KMS-11 (cell line): ENCODE results near the gene BHLHA15.
A peak's percentile ranks its signal among the peaks of the same experiment; 100 is the strongest.

ENCODE experiments used
- H2AFZ ChIP-seq: fragments of 200-600 bp; sonication (generic); 2 replicates; pipeline ENCODE4 v1.6.1; 2016; ENCODE audit warnings: antibody characterized with exemption, mixed run types, low read depth
- H3K27ac ChIP-seq: fragments of 200-600 bp; sonication (generic); 2 replicates; pipeline ENCODE4 v1.6.1; 2016; ENCODE audit warnings: mild to moderate bottlenecking, mixed run types
- H3K27me3 ChIP-seq: fragments of 200-600 bp; sonication (generic); 2 replicates; pipeline ENCODE4 v1.6.1; 2017; ENCODE audit warnings: mild to moderate bottlenecking, low read depth, mixed run types, moderate library complexity; ENCODE audit not compliant: insufficient read depth
- H3K36me3 ChIP-seq: fragments of 200-600 bp; sonication (generic); 2 replicates; pipeline ENCODE4 v1.6.1; 2017; ENCODE audit warnings: mild to moderate bottlenecking, mixed run types; ENCODE audit not compliant: insufficient read depth
- H3K4me1 ChIP-seq: fragments of 200-600 bp; sonication (generic); 2 replicates; pipeline ENCODE4 v1.6.1; 2016; ENCODE audit warnings: mild to moderate bottlenecking, low read depth, mixed run types; ENCODE audit not compliant: poor library complexity, severe bottlenecking
- H3K4me2 ChIP-seq: fragments of 200-600 bp; sonication (generic); 2 replicates; pipeline ENCODE4 v1.7.0; 2016; ENCODE audit warnings: mild to moderate bottlenecking, mixed run types
- H3K4me3 ChIP-seq: fragments of 200-600 bp; sonication (generic); IDR thresholded peaks from 2 replicates; pipeline ENCODE4 v1.6.1; 2017; ENCODE audit warnings: low read depth, low read length, mixed read lengths; ENCODE audit not compliant: insufficient read depth
- H3K79me2 ChIP-seq: fragments of 200-600 bp; sonication (generic); 2 replicates; pipeline ENCODE4 v1.6.1; 2016; ENCODE audit warnings: low read depth, mixed run types; ENCODE audit not compliant: insufficient read depth
- H3K9ac ChIP-seq: fragments of 200-600 bp; sonication (generic); 2 replicates; pipeline ENCODE4 v1.6.1; 2016; ENCODE audit warnings: mild to moderate bottlenecking, mixed run types
- H4K20me1 ChIP-seq: fragments of 200-600 bp; sonication (generic); 2 replicates; pipeline ENCODE4 v1.6.1; 2016; ENCODE audit warnings: mild to moderate bottlenecking, mixed run types; ENCODE audit not compliant: insufficient read depth
- CTCF ChIP-seq: fragments of 200-600 bp; sonication (generic); conservative IDR thresholded peaks from 2 replicates; pipeline ENCODE4 v1.6.1; 2017; ENCODE audit warnings: low read depth, mild to moderate bottlenecking, antibody characterized with exemption, low read length, moderate library complexity, mixed read lengths

BHLHA15 gene

DNA sequence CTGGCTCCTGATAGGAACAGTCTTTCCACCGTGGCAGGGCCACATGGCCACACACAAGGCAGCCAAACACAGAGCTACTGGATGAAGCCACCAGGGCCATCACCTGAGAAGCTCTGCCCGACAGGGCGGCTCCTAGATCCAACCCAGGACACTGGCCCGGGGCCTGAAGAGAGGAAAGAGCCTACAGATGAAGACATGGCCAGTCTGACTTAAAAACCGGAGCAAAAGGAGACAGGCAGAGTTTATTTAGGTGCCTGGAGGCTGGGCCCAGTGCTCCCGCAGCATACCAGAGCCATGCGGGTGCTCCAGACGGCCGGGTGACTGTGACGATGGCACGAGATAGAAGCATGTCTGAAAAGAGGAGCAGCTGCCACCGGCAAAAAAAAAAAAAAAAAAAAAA is 36.9 kb downstream of the BHLHA15 start:
- H3K9ac ChIP-seq, result no peak overlapping the region
- no peaks in the 10 kb centered on the region for H3K27me3 ChIP-seq
- H3K4me1 ChIP-seq, result peaks cover 20% of the 10 kb centered on the region
- no peaks in the 10 kb centered on the region for H4K20me1 ChIP-seq
- no peak overlapping the region for H3K4me2 ChIP-seq
- H3K4me3 ChIP-seq, result no peak overlapping the region
- no peaks in the 10 kb centered on the region for H3K36me3 ChIP-seq
- no peak overlapping the region for H3K27ac ChIP-seq
- TF ChIP-seq CTCF, result no peak
- no peak overlapping the region for H2AFZ ChIP-seq
- peaks cover 9% of the 10 kb centered on the region; the same call in 1 of the 2 replicates for H3K79me2 ChIP-seq

DNA sequence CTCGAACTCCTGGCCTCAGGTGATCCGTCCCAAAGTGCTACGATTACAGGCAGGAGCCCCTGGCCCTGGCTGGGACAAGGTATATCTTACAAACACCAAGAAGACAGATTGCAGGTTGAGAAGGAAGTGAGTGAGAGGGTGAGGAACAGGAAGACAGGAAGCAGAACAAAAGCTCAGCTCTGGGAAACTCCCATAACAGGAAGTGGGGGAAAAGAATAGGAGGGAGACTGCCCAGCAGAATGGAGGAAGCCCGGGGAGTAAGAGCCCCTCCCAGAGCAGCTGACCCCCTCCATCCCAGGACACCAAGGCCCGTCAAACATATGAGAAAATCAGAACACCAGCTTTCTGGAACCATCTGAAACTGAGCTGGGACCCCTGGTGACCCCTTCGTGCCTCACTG is 37.9 kb downstream of the BHLHA15 start:
- Histone ChIP-seq H3K79me2 (peaks cover 14% of the 10 kb centered on the region; the same call in 1 of the 2 replicates), H3K9ac (no peak overlapping the region), H3K27ac (no peak overlapping the region), H3K4me2 (no peak overlapping the region), H3K36me3 (no peaks in the 10 kb centered on the region), H3K4me3 (no peak overlapping the region), H3K4me1 (peaks cover 22% of the 10 kb centered on the region), H2AFZ (no peak overlapping the region), H4K20me1 (no peaks in the 10 kb centered on the region), H3K27me3 (no peaks in the 10 kb centered on the region)
- TF ChIP-seq CTCF, result no peak

- Histone ChIP-seq H3K4me3 (no peak overlapping the region), H3K36me3 (no peaks in the 10 kb centered on the region), H4K20me1 (no peaks in the 10 kb centered on the region), H3K4me2 (peak overlapping the region; percentile 97), H3K4me1 (peaks cover 22% of the 10 kb centered on the region), H3K27me3 (no peaks in the 10 kb centered on the region), H3K27ac (peak overlapping the region; percentile 52), H3K79me2 (peaks cover 14% of the 10 kb centered on the region; the same call in 1 of the 2 replicates), H2AFZ (peak overlapping the region; percentile 93; the same call in 1 of the 2 replicates), H3K9ac (peak overlapping the region; percentile 0; the same call in 1 of the 2 replicates)
- TF ChIP-seq CTCF, result no peak
Observed at GRCh38 chr7:98250789-98251188, 39.5 kb downstream of the BHLHA15 start.

DNA sequence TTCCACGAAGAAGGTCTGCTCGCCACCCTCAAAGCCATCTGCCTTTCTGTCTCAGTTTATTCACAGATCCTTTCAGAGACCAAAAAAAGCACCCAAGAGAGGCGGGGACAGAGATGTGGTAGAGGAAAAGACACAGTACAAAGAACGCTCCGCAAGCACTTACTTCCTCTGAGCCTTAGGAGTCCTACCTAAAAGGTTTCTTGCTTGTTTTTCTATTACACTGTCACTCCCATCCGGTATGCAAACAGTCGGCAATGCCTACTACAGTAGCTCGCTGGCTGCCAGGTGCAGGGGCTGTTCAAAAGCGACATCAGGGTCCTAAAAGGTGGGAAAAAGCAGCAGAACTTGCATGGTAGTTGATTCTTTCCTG is 40.0 kb downstream of the BHLHA15 start:
- H3K79me2 ChIP-seq, result peaks cover 14% of the 10 kb centered on the region; the same call in 1 of the 2 replicates
- peaks cover 22% of the 10 kb centered on the region for H3K4me1 ChIP-seq
- no peaks in the 10 kb centered on the region for H3K27me3 ChIP-seq
- H3K36me3 ChIP-seq, result no peaks in the 10 kb centered on the region
- peak overlapping the region; percentile 0; the same call in 1 of the 2 replicates for H3K9ac ChIP-seq
- no peaks in the 10 kb centered on the region for H4K20me1 ChIP-seq
- peak overlapping the region; percentile 97 for H3K4me2 ChIP-seq
- H2AFZ ChIP-seq, result peak overlapping the region; percentile 93
- peak overlapping the region; percentile 52 for H3K27ac ChIP-seq
- TF ChIP-seq CTCF, result no peak
- no peak overlapping the region for H3K4me3 ChIP-seq
